Heart left ventricle (tissue), 13 donors: ENCODE data around the gene RNF31.

Experiments used
- CTCF ChIP-seq, 12 donors: fragments of 200-600 bp; sonication (generic) in 4 of 12; IDR thresholded peaks; one replicate each; pipeline versions ENCODE4 v1.5.0 to v1.8.0; 2018 to 2022; ENCODE audit warnings: antibody characterized with exemption in 12 of 12, mild to moderate bottlenecking in 5 of 12
- POLR2A ChIP-seq, 2 donors: fragments of 450-650 bp; IDR thresholded peaks; one replicate each; pipeline ENCODE4 v1.6.1; 2017; ENCODE audit warnings: antibody characterized with exemption in 2 of 2, mild to moderate bottlenecking in 2 of 2, moderate library complexity in 2 of 2
- donor health status: ischemic (EF 13 %, LVEDD 7.1; RV severe dilation, severe dysfunction).
- donor health status: DM: no; HTN: yes; CAD: no.
- donor health status: DM: no; HTN: no; CAD: no.
- donor health status: ischemic (EF 25% LVEDD 6.9; RV normal size, moderate dysfunction).
- donor health status: ischemic (EF 25% LVEDD 5.7; RV mildly dilated, moderate dysfunction).
- donor health status: ischemic (EF 35%, LVEDD 5.7; RV mildly dilated, moderate dysfunction).
- donor health status: nonischemic (EF 11% LVEDD 7.7; RV severe dilation, severe dysfunction).
- donor health status: DM: yes; HTN: yes; CAD: no.
- donor health status: PGD.
- donor health status: ischemic (EF 29% LVEDD 5.4; RV normal size, mild dysfunction).
- donor health status: nonischemic (EF 23%, LVEDD 6.1; RV moderate dilation, normal function).

DNA sequence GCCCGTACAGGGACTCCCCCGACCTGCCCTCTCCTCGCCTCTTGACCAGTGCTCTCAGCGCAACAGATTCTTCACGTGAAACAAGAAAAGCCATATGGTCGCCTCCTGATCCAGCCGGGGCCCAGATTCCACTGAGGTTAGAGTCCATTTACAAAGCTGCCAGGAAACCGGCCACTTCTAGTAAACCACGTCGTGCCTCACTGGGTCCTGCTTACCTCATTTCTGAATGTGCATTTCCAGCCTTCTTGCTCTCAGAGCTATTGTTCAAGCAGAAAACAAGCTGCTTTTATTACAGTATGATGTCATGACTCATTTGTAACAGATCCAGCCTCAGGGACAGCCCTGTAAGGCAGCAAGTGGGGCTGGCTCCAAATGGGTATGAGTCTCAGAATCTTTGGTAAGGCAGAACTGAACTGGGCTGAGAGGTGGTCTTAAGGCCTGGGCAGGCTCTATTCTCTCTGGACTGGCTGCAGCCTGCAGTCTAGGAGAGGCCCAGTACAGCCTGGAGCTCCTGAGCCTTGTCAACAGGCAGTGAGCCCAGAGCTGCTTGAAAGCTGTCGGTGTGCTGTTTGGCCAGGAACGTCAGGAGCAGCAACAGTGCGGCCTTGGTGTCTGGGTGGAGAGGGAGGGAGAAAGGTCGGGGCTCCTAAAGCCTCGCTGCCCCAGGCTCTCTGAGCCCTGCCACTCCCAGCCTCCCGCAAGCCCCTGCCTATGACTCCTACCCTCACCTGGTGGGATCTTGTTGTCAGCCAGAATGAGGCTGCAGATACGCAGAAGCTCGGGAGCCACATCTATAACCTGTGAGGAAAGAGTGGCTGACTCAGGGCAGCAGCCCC, 32.9 kb downstream of the RNF31 start:
- TF ChIP-seq POLR2A (IDR thresholded peaks at IDR 0.05) (no peak), CTCF (IDR thresholded peaks at IDR 0.05) (no peak)
